Activated CD8-positive, alpha-beta memory T cell treated with anti-CD3 and anti-CD28 coated beads, Interleukin-2, amount 10 ng/mL, durations not matched to agents 7 days and 5 days (primary cell): ENCODE measurements around the gene VPS37D. TPM values are rescaled to one million over a fixed set of nuclear protein-coding genes. Genes with fewer than 3 reads are reported as not detected.
A peak's percentile ranks its signal among the peaks of the same experiment; 100 is the strongest.
"Not testable (repeated sequence)": the region's sequence is repeated elsewhere in the genome, so short reads cannot be mapped to it uniquely, and the experiment has no call there.

Source experiments
- ATAC-seq: fragments of 150-1000 bp; cut with Tn5 transposase; one replicate; pipeline ENCODE4 v1.10.0; 2021; ENCODE audit warnings: moderate library complexity
- CTCF ChIA-PET: fragments of 350-600 bp; sonication (Branson Sonifier 250); formaldehyde crosslinking; loops from one replicate; lab custom pipeline; 2021; ENCODE audit warnings: antibody characterized with exemption; lab: Charles Lee
- DNase-seq: peaks from one replicate; pipeline ENCODE4 v3.0.0-alpha.2; 2020
- H3K27ac Mint-ChIP-seq: one replicate; pipeline ENCODE4 v1.8.0; 2021; ENCODE audit warnings: mild to moderate bottlenecking, mixed read lengths
- H3K27me3 Mint-ChIP-seq: one replicate; pipeline ENCODE4 v1.8.0; 2021; ENCODE audit warnings: mixed read lengths
- H3K36me3 Mint-ChIP-seq: one replicate; pipeline ENCODE4 v1.8.0; 2021; ENCODE audit warnings: mild to moderate bottlenecking, mixed read lengths
- H3K4me1 Mint-ChIP-seq: one replicate; pipeline ENCODE4 v1.8.0; 2021; ENCODE audit warnings: mixed read lengths
- H3K4me3 Mint-ChIP-seq: one replicate; pipeline ENCODE4 v1.8.0; 2021; ENCODE audit warnings: mild to moderate bottlenecking, moderate library complexity, mixed read lengths
- H3K9me3 Mint-ChIP-seq: one replicate; pipeline ENCODE4 v1.8.0; 2022; ENCODE audit warnings: low read depth, mixed read lengths
- total RNA-seq, 2 experiments: library from RNA; stranded (reverse); gene quantifications; one replicate each; pipeline ENCODE4 v1.2.3, GENCODE V29; 2021

The VPS37D gene
- total RNA-seq, 2 experiments from 2014 or later, result not detected

DNA sequence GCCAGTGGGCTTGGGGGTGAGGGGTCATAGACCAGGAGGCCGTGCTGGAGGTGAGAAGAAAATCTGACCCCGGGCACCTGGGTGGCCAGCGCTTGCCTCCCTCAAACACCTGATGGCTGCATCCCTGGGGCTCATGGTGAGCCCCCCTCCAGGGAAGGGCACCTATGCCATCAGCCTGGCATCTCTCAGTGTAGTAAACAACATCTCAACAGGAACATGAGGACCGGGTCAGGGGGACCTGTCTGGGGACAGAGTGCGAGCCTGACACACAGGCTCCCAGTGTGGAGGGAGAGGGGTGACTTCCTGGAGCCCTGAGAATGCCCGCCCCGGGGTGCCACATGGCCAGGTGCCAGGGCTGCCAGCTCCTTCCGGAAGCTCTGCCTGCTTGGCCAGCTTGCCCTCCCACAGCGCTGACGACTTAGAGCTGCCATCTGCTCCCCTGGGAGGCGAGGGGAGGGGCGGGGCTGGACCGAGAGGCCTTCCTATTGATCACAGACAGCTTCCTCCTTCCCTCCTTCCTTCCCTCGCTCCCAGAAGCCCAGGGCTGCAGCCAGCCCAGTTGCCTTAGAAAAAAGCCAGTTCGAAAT, 39.5 kb downstream of the VPS37D start:
- H3K9me3 Mint-ChIP-seq, result no peaks in the 10 kb centered on the region
- peaks cover 1% of the 10 kb centered on the region for H3K36me3 Mint-ChIP-seq
- ATAC-seq, result no peak
- peaks cover 8% of the 10 kb centered on the region for H3K4me1 Mint-ChIP-seq
- no peak for DNase-seq
- H3K27me3 Mint-ChIP-seq, result no peaks in the 10 kb centered on the region
- CTCF ChIA-PET, result interaction anchor here (0.6 to 2.4 kb wide), 3 partner anchors 10 to 78 kb away, joined by 3 to 10 read pairs (median 4); no protein-coding TSS in a partner anchor
- H3K4me3 Mint-ChIP-seq, result no peak overlapping the region
- H3K27ac Mint-ChIP-seq, result no peak overlapping the region

DNA sequence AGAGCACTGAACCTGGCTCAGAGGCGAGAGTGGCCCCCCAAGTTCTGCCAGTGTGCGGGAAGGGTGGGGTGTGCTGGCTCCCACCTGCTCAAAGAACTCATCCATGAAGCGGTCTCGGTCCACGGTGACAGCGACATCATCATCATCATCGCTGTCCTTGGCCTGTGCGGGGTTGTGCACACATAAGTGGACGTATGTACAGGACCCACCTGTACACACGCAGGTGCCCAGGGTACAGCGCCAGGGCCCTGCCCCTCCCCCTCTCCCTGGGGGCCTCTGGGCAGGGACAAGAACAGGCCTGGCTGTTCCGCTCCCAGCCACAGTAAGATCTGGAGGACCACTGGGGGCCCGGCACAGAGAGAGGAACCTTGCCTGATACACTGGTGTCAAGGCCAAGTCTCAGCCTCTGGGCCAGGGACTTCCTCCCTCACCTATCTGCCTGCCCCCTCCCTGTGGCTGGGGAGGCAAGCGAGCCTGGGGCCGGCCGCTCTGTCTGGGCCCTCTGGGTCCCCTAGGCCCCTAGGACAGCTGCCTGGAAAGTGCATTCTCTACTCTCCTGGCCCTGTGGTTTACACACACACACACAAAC, 41.4 kb downstream of the VPS37D start:
- DNase-seq (no peak), ATAC-seq (no peak)
- CTCF ChIA-PET, result no interaction called here
- Mint-ChIP-seq H3K27ac (no peak overlapping the region), H3K27me3 (no peaks in the 10 kb centered on the region), H3K4me1 (peaks cover 12% of the 10 kb centered on the region), H3K4me3 (no peak overlapping the region), H3K36me3 (peaks cover 3% of the 10 kb centered on the region), H3K9me3 (no peaks in the 10 kb centered on the region)

DNA sequence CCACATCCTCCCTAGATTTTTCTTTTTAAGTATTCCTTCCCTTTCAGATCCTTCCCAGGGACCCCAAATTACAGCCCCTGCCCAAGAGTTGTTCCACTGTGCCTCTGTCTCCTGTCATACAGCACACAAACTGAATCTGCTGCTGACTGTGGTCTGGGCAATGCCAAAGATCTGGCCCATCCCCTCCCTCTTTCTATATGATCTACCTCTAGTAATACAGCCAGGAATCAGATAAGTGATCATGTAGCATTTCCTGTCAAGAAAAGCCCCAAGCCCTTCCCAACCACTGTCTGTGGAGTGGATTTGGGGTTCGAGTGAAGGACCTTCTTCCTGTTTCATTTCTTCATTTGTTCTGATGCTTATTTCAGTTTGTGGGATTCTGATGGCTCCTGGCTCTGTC, 45.1 kb downstream of the VPS37D start:
- CTCF ChIA-PET, result interaction anchor here (1.6 kb wide), 1 partner anchor 13 kb away, joined by 5 read pairs; no protein-coding TSS in a partner anchor
- H3K4me1 Mint-ChIP-seq, result peaks cover 23% of the 10 kb centered on the region
- H3K27ac Mint-ChIP-seq, result no peak overlapping the region
- DNase-seq (no peak), ATAC-seq (no peak)
- peaks cover 8% of the 10 kb centered on the region for H3K27me3 Mint-ChIP-seq
- H3K36me3 Mint-ChIP-seq, result peaks cover 3% of the 10 kb centered on the region
- no peak overlapping the region for H3K4me3 Mint-ChIP-seq
- no peaks in the 10 kb centered on the region for H3K9me3 Mint-ChIP-seq

DNA sequence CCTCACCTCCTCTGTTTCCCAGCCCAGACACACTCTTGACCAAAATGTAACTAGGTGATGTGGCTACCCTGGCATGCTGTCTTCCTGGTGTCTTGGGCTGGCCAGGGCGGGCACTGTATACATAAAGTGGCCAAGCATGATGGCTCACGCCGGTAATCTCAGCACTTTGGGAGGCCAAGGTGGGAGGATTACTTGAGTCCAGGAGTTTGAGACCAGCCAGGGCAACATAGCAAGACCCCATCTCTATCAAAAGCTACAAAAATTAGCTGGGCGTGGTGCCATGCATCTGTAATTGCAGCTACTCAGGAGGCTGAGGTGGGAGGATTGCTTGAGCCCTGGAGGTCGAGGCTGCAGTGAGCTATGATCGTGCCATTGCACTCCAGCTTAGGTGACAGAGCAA, 45.7 kb downstream of the VPS37D start:
- H3K9me3 Mint-ChIP-seq, H3K4me3 Mint-ChIP-seq, H3K27ac Mint-ChIP-seq, DNase-seq, H3K27me3 Mint-ChIP-seq, H3K36me3 Mint-ChIP-seq, ATAC-seq: not testable (repeated sequence)
- peaks cover 29% of the 10 kb centered on the region for H3K4me1 Mint-ChIP-seq
- CTCF ChIA-PET, result interaction anchor here (0.9 to 1.6 kb wide), 2 partner anchors 12 to 37 kb away, joined by 3 to 5 read pairs; no protein-coding TSS in a partner anchor

DNA sequence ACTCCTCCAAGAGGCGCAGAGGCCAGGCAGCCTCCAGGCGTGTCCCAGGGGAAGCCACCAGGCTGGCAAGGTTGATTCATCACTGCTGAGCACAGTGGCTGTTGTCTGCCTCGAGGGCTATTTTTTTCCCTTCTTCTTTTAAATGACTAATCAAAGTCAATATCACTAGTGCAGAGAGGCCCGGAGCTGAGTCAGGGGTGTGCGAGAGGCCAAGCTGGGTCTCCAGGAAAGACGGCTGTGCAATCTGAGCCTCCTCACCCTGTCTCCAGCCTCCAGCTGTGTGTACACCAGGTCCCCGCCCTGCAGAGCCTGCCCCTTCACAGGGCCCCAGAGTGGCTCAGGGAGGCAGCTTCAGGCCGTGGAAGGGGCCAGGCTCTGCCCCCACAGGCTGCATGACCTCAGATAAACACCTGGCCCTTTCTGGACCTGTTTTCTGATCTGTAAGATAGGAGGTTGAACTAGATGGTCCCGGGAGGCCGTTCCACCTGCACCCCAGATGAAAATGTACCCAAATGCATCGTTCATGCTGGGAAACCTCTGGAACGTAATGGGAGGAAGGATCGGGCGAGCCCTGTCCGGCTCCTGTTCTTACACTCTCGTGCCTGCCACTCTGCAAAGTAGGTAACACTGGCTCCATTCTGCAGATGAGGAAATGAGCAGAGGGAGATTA, 48.2 kb downstream of the VPS37D start:
- H3K27me3 Mint-ChIP-seq, result peaks cover 14% of the 10 kb centered on the region
- no peak overlapping the region for H3K27ac Mint-ChIP-seq
- ATAC-seq (no peak), DNase-seq (no peak)
- H3K4me1 Mint-ChIP-seq, result peaks cover 38% of the 10 kb centered on the region
- CTCF ChIA-PET, result interaction anchor here (0.6 to 2.6 kb wide), 5 partner anchors 8 to 109 kb away, joined by 3 to 14 read pairs (median 4); partner anchors contain the start of gene VPS37D
- no peaks in the 10 kb centered on the region for H3K9me3 Mint-ChIP-seq
- no peak overlapping the region for H3K4me3 Mint-ChIP-seq
- H3K36me3 Mint-ChIP-seq, result peaks cover 2% of the 10 kb centered on the region

DNA sequence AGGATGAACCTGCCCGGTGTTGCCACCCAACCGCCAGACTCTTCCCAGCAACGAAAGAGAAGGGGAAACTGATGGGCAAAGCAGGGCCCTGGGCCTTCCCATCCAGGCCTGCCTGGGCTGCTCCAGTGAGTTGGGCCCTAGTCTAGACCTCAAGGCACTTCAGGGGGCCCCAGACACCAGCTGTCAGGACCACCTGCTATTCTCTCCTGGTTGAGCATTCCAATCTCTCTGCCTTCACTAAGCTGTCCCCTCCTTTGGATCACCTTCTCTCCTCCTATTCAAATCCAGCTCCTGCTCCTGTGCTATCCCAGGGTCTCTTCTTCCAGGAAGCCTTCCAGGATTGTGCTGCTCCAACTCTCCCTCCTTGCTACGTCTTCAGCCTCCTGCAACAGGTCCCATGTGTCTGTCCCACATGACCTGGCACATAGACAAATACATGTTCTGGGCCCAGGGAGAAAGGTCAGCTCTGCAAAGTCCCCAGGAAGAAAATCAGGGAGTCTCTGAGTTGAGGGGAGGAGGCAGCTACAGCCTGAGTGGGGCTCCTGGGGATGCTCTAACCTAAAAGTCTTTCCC, 48.8 kb downstream of the VPS37D start:
- Mint-ChIP-seq H3K4me1 (peaks cover 38% of the 10 kb centered on the region), H3K4me3 (no peak overlapping the region), H3K9me3 (no peaks in the 10 kb centered on the region)

DNA sequence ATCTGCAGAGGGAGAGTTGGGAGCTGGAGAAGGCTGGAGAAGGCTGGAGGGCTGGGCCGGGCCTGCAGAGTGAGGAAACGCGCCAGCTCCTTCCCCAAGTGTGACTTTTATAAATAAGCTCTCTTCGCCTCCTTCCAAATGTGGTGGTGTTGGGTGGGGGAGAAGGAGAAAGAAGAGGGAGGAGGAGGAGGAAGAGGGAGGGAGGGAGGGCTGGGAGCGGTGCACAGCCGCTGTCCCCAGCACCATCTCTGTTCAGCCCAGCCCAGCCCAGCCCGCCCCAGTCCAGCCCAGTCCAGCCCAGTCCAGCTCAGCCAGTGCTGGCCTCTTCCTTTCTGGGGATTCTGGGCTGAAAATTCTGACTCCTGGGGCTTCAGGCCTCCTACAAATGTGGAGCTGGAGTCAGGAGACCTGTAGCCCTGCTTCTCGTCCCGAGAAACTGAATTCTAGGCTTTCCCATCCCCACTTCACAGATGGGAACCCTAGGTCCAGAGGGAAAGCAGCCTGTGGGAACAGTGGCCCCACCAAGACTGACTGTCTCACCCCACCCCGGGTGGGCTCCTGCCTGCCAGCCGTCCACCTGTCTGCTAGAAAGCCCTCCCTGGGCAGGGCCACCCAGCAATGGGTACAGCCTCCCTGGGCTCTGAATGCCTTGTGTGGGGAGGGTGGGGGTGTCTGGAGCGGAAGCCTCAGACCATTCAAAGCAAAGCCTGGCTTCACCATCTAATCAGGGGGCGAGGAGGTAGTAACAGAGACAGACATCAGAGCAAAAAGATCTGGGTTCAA, 49.6 kb downstream of the VPS37D start:
- CTCF ChIA-PET, result interaction anchor here (0.6 to 2.6 kb wide), 11 partner anchors 8 to 110 kb away, joined by 3 to 14 read pairs (median 3); partner anchors contain the start of gene VPS37D
- DNase-seq, result no peak
- Mint-ChIP-seq H3K27me3 (peaks cover 24% of the 10 kb centered on the region), H3K36me3 (peaks cover 2% of the 10 kb centered on the region), H3K27ac (peak overlapping the region; percentile 66), H3K9me3 (no peaks in the 10 kb centered on the region), H3K4me1 (peaks cover 38% of the 10 kb centered on the region), H3K4me3 (peak overlapping the region; percentile 68)
- ATAC-seq, result no peak

More for the DNA sequence above, 48.8 kb downstream of the VPS37D start:
- peaks cover 19% of the 10 kb centered on the region for H3K27me3 Mint-ChIP-seq
- no peak for DNase-seq
- H3K27ac Mint-ChIP-seq, result no peak overlapping the region
- ATAC-seq, result no peak
- CTCF ChIA-PET, result interaction anchor here (0.6 to 2.6 kb wide), 6 partner anchors 9 to 110 kb away, joined by 3 to 14 read pairs (median 3); partner anchors contain the start of gene VPS37D
- peaks cover 2% of the 10 kb centered on the region for H3K36me3 Mint-ChIP-seq

DNA sequence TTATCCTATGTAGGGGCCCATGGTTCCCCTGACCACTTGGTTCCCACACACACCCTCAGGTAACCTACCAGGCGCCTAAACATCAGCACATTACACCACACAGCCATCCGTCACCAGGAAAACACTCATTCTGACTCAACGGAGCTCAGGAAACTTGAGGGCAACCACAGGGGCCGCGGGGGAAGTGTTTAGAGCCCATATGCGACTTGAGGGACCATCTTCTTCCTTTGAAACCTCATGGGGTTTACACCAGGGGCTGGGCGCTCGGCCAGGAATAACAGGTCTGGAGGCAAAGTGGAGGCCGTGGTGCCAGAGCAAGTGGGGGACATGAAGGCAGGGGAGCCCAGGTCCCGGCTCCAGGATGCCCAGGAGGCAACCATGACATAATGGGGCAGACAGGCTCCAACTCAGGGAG, 50.4 kb downstream of the VPS37D start:
- Mint-ChIP-seq H3K36me3 (peaks cover 2% of the 10 kb centered on the region), H3K4me3 (peak overlapping the region; percentile 68), H3K4me1 (peaks cover 34% of the 10 kb centered on the region), H3K27ac (peak overlapping the region; percentile 66), H3K9me3 (no peaks in the 10 kb centered on the region), H3K27me3 (peaks cover 24% of the 10 kb centered on the region)
- ATAC-seq (peak; percentile 70), DNase-seq (peak; percentile 91)
- CTCF ChIA-PET, result interaction anchor here (0.6 to 2.6 kb wide), 7 partner anchors 17 to 111 kb away, joined by 3 to 14 read pairs (median 3); partner anchors contain the start of gene VPS37D

DNA sequence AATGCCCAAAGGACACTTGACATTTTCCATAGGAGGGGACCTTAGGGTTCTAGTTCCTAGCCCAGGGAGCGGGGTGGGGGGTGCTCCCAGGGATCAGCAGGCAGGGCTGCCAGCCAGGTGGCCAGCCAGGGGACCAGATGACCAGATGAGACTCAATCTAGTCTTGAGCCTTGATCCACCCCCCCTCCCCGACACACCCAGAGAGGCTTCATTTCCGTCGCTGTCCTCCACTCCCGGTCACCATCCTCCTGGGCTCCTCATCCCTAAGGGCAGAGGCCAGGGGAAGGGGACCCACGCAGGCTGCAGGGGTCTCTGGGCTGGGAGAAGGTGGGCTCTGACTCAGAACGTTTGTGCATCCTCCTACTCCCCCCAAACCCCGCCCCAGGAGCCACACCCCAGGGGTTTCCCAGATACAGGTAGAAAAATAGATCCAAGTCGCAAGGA, 50.8 kb downstream of the VPS37D start:
- Mint-ChIP-seq H3K27ac (no peak overlapping the region), H3K4me1 (peaks cover 33% of the 10 kb centered on the region), H3K36me3 (peaks cover 2% of the 10 kb centered on the region), H3K4me3 (peak overlapping the region; percentile 68), H3K27me3 (peaks cover 24% of the 10 kb centered on the region), H3K9me3 (no peaks in the 10 kb centered on the region)
- DNase-seq (peak; percentile 57), ATAC-seq (peak; percentile 7)
- CTCF ChIA-PET, result interaction anchor here (1.0 to 2.6 kb wide), 5 partner anchors 16 to 112 kb away, joined by 3 to 14 read pairs (median 3); no protein-coding TSS in a partner anchor

DNA sequence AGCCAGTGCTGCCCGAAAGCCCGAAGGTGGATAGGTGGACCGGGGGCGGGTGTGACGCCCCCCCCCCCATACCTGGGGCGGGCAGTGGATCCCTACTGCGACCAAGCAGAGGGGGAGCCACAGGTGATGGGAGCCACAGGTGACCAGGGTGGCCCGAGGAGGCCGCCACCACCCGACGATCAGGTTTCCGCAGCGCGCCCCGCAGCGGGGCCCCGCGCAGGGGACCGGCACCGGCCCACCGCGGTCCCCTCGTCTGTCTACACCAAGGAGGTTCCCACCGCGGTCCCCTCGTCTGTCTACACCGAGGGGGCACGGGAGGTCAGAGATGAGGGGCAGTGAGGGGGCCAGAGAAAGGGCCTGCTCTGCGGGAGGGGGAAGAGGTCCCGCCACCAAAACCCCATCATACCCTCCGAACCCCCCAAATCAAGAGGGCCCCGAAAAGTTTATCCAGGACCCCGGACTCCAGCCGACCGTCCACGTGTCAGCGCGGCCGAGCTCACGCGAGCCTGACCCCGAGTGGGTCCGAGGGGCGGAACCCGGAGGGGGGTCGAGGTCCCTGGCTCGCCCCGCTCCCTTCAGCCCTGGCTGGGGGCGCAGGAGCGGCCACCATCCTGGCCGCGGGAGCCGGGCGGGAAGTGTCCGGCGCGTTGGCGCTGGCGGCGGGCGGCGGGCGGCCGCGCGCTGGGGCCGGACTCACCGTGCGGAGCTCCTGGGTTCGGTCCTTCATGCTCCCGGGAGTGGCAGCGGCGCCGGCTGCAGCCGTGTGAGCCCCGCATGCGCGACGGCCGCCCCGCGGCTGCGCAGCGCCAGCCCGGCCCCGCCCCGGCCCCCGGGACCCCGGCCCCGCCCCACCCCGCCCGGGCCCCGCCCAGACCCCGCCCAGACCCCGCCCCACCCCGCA, 51.5 kb downstream of the VPS37D start, which contains the start of gene STX1A:
Gene STX1A, minus strand, starts transcription at position 765 of the 901 bp plus-strand sequence. Its CDS starts 38 bp downstream, at position 727.
- Mint-ChIP-seq H3K4me1 (peaks cover 33% of the 10 kb centered on the region), H3K36me3 (no peaks in the 10 kb centered on the region), H3K27ac (no peak within 1 kb of the TSS), H3K4me3 (peak within 1 kb of the TSS; percentile 68), H3K27me3 (peaks cover 24% of the 10 kb centered on the region), H3K9me3 (no peaks in the 10 kb centered on the region)
- ATAC-seq (peak; percentile 86), DNase-seq (peak; percentile 81)
- CTCF ChIA-PET, result interaction anchor here (0.9 to 2.1 kb wide), 6 partner anchors 13 to 112 kb away, joined by 3 to 9 read pairs (median 4); partner anchors contain the start of gene ABHD11

DNA sequence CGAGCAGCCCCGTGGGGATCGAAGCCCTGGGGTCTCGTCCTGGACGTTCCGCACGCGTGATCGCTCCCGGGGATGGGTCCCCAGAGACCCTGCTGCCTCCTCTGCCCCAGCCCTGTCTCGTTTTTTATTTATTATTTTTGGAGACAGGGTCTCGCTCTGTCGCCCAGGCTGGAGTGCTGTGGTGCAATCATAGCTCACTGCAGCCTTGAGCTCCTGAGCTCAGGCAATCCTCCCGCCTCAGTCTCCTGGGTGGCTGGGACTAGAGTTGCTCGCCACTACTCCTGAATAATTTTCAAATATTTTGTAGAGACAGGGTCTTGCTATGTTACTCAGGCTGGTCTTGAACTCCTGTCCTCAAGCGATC, 52.2 kb downstream of the VPS37D start:
- Mint-ChIP-seq H3K27me3 (peaks cover 26% of the 10 kb centered on the region), H3K9me3 (no peaks in the 10 kb centered on the region), H3K4me3 (peak overlapping the region; percentile 48), H3K36me3 (no peaks in the 10 kb centered on the region), H3K27ac (no peak overlapping the region), H3K4me1 (peaks cover 33% of the 10 kb centered on the region)
- DNase-seq, result no peak
- no peak for ATAC-seq
- CTCF ChIA-PET, result interaction anchor here (0.9 to 2.1 kb wide), 6 partner anchors 12 to 113 kb away, joined by 3 to 9 read pairs (median 4); partner anchors contain the start of gene ABHD11
